ENCODE data around the gene DMD.

DNA sequence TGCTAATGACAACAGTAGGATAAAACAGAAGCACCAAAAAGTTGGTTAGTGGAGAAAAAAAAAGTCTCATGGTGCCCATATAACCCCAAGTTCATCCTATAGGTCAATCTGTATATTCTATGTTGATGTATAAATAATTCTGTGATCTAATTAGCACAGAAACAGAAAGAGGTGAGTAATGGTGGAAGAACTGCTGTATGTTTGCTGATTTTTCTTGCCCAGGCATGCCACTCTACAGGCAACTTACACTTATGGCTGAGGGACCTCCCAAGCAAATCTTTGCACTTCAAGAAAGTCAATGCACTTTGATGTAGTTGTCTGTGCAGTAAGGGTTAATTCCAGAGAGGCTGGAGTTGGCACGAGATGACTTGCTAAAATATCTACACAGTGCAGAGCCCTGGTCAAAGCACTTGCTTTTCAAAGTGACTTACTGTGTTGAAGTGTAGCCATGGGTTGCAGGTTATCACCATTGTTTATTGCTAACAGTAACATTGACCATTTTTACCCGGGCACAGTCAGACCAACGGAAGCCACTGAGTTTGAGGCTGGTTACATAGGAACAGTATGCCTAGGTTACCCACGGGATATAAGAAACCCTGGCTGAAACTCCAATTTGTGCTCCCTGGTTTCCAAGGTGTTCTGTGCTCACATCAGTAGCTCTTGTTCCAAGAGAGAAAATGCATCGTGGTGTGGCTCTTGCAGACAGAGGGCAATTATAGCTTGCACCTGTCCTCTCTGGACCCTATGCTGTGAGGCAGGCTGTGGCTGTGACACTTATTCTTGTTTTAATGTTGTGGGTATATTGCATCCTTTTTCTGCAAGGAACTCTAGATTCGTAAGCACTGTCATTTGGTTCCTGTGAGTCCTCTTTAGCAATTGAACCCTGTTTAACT is 1998.2 kb downstream of the DMD start:
- TF ChIP-seq ZNF747 (CRISPR knock-in tag; IDR thresholded peaks at IDR 0.05; ENCODE audit: borderline replicate concordance) (no peak), RBAK (CRISPR knock-in tag; IDR thresholded peaks at IDR 0.05) (no peak), REPIN1 (CRISPR knock-in tag; IDR thresholded peaks at IDR 0.05; ENCODE audit: borderline replicate concordance, low read depth) (no peak), SMC3 (IDR thresholded peaks at IDR 0.05; ENCODE audit: low read length) (no peak), ZNF446 (CRISPR knock-in tag; IDR thresholded peaks at IDR 0.05) (no peak), HOXD1 (CRISPR knock-in tag; IDR thresholded peaks at IDR 0.05) (no peak), POLR2AphosphoS2 (IDR thresholded peaks at IDR 0.05; ENCODE audit: low read depth, low read length) (no peak), POLR2A (IDR thresholded peaks at IDR 0.05; ENCODE audit: insufficient read depth in 1 of 2, low read depth in 2 of 2, low read length in 2 of 2) (no peak), ZNF792 (CRISPR knock-in tag; IDR thresholded peaks at IDR 0.05) (no peak)
- TF ChIP-seq, protein P1, sequence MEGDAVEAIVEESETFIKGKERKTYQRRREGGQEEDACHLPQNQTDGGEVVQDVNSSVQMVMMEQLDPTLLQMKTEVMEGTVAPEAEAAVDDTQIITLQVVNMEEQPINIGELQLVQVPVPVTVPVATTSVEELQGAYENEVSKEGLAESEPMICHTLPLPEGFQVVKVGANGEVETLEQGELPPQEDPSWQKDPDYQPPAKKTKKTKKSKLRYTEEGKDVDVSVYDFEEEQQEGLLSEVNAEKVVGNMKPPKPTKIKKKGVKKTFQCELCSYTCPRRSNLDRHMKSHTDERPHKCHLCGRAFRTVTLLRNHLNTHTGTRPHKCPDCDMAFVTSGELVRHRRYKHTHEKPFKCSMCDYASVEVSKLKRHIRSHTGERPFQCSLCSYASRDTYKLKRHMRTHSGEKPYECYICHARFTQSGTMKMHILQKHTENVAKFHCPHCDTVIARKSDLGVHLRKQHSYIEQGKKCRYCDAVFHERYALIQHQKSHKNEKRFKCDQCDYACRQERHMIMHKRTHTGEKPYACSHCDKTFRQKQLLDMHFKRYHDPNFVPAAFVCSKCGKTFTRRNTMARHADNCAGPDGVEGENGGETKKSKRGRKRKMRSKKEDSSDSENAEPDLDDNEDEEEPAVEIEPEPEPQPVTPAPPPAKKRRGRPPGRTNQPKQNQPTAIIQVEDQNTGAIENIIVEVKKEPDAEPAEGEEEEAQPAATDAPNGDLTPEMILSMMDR (CRISPR knock-in tag; IDR thresholded peaks at IDR 0.05), result no peak

Data from HepG2 (cell line).